HG03378 (cell line): ENCODE data around the gene LRG1.
"Not testable (repeated sequence)": the region's sequence is repeated elsewhere in the genome, so short reads cannot be mapped to it uniquely, and the experiment has no call there.

Experiments used
- ATAC-seq: cut with Tn5 transposase; IDR thresholded peaks from one replicate; pipeline ENCODE4 v1.9.1; 2021; ENCODE audit warnings: mild to moderate bottlenecking, moderate library complexity; ENCODE audit not compliant: unreplicated experiment

Gene LRG1

DNA sequence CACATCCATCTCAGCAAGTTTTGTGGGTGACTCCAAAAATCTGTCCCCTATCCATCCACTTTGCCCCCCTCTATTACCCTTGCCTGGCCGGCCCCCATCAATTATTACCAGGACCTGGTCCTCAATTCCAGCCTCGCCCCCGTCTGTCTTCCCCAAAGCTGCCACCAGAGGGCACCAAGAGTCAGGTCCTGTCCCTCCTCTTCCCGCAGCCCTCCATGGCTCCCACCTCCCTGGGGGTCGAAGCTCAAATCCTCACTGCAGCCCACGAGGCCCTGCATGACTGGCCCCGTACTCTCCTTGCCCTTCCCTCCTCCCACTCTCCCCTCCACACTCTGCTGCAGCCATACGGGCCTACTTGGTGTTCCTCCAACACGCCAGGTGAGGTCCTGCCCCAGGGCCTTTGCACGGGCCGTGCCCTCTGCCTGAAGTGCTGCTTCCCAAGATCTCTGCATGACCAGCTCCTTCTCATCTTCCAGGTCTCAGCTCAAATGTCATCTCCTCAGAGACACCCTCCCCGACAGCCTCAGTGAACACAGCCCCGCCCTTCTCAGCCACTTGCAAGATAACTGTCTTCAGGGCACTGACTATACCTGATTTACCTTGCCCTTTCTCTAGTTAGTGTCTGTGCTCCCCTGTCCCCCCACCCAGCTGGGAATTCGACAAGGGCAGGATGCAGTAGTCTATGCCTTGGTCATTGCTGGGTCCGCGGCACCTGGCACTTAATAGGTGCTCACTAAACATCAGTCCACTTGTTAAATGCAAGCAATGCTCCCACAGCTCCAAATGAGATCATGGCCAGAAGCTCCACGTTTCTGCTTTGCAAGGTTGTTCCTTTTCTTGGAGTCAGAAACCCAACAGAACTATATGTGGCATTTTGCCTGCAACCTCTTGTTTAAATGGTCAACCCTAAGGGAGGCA, 36.4 kb upstream of the LRG1 start:
- ATAC-seq: no peak

- no peak for ATAC-seq
These were observed 35.6 kb upstream of the LRG1 start for GRCh38 chr19:4575267-4576015.

GRCh38 chr19:4573682-4574081, 33.8 kb upstream of the LRG1 start:
- no peak for ATAC-seq

DNA sequence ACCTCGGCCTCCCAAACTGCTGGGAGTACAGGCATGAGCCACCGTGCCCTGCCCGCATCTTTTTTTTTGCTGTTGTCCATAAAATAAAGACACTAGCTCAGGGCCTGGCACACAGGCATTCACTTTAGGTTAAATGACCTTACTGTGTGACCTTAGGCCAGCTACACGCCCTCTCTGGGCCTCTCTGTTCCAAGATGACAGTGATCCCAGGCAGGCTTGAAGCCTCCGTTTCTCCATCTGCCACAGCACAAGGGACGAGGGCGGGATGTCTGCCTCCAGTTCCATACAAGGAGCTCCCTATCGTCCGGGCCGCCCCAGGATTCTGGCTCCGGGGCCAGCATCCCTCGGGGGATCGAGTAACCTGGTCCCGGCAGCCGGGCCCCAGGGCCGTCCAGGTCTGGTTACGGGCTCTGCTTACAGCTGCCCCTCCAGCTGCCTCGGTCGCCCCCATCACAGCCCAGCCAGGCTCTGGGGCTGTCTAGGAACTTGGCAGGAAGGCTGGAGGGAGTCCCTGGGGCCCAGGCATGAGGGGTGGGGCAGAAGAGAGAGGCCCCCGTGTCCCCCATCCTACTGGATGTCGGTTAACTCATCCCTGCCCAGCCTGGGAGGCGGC, 31.6 kb upstream of the LRG1 start:
- no peak for ATAC-seq

- no peak for ATAC-seq
These were observed 31.1 kb upstream of the LRG1 start for GRCh38 chr19:4570916-4571304.

DNA sequence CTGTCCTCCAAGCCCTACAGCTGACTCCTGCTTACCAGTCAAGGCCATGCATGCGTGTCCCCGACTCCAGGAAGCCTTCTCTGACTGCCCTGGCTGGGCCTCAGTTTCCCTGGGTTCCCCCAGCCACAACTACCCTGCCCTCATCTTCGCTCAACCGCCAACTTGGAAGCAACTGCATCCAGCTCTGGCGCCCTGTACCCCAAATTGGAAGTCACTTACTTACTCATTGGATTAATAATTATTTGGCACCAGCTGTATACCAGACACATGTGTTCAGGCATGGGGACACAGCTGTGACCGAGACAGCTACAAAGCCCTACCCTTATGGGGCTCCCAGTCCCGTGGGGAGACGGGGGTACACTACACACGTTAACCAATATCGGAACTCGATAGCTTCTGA, 30.6 kb upstream of the LRG1 start:
- no peak for ATAC-seq

- ATAC-seq: no peak
These were observed 29.1 kb upstream of the LRG1 start for GRCh38 chr19:4568886-4569285.

- no peak for ATAC-seq
These were observed 27.8 kb upstream of the LRG1 start for GRCh38 chr19:4567584-4568071.

GRCh38 chr19:4566402-4567051, 26.7 kb upstream of the LRG1 start:
- no peak for ATAC-seq

GRCh38 chr19:4563562-4563961, 23.7 kb upstream of the LRG1 start:
- not testable (repeated sequence) for ATAC-seq

DNA sequence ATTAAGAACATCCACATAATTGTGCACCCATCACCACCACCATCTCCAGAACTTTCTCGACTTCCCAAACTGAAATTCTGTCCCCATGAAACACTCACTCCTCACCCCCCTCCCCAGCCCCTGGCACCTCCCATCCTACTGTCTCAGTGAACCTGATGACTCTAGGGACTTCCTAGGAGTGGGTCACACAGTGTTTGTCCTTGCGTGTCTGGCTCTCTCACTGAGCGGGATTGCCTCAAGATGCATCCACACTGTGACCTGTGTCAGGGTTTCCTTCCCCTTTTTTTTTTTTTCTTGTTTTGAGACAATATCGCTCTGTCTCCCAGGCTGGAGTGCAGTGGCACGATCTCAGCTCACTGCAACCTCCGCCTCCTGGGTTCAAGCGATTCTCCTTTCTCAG, 22.2 kb upstream of the LRG1 start:
- not testable (repeated sequence) for ATAC-seq

DNA sequence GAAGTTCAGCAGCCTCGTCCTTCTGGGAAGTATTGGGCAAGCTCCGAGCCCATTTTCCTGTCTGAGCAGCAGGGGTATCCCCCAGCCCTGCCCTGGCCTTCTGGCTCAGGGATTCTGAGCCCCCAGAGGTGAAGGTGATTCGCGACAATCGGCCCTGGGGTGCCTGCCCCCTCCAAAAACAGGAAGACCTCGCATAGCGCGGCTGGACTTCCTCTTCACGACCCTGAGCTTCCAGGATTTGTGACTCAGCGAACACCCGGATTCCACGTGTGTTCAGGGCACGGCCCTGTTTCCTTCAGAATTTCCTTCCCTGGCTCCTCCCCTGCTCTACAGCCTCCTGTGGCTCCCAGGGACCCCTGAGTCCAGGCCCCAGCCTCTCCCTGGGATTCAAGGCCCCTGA, 19.7 kb upstream of the LRG1 start, which contains the start of gene SEMA6B:
Gene SEMA6B, minus strand, starts transcription at position 116 of the 400 bp plus-strand sequence. CDS start 1,227 bp downstream, outside the sequence.
- ATAC-seq: no peak

DNA sequence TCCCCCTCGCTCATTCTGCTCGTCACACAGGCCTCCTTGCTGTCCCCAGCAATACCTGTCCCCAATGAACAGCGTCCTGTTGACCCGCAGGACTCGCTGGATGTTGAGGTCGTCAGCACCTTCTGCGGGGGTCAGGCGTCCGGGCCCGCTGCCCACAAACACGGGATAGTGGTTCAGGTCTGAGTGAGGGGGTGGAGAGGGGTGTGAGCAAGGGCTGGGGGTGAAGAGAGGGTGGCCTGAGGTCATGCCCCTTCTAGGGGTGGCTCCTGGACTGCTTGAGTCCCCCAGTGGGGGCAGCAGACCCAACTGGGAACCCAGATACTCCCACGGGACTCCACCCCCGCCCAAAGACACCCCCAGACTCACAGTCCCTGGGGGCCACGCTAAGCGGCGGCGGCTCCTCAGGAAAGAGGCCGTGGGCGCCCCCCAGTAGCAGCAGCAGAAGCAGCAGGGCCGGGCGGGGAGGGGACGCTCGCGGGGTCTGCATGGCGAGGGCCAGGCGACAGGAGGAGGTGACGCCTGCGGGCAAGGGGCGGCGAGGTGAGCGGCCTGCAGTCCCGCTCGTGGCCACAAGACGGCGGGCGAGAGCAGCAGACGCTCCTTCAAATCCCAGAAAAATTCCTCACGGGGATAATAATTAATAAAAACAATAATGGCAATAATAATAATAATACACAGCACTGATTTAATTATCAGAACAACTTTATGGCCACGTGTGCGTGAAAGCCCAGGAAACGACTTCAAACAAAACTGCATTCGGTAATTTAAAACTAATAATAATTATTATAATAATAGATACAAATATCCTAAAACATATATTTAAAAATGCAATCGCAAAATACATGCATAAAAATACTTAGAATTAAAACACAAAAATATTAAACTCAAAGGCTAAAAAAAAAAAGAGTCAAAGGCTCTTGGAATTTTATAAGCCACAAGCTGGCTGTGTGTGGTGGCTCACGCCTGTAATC, 18.4 kb upstream of the LRG1 start:
- ATAC-seq: no peak

DNA sequence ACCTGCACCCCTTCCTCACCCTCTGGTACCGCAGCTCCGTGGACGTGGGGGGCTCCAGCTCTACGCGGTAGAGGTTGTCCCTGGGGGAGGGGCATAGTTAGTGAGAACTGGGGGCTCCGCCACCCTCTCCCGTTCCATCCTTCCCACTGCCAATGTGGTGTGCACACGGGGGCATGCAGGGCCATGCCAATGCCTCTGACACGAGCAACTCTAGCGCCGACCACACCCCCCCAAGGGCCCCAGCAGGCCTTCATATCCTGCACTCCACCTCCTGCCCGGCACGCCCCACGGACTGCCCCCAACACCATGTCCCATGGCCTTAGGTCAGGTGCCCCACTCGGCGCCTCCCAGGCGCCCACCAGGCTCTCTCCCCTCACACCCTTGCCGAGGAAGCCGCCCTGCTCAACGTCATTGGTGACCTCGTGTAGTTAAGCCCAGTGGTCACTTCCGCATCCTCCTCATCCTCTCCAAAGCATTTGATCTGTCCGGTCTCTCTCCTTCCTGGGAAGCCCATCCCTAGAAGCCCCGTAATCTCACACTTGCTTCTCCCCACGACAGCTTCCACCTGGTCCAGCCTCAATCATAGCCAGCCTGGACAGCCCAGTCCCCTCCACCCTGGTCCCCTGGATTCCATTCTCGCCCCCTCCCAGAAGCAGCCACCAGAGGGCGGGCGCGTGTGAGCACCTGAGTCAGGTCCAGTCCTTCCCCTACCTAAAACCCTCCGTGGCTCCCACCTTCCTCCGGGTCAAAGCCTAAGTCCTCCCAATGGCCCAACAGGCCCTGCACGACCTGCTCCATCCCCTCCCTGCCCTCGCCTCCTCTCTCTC, 17.5 kb upstream of the LRG1 start:
- ATAC-seq: no peak

- no peak for ATAC-seq
These were observed 16.8 kb upstream of the LRG1 start for GRCh38 chr19:4556597-4557127.

DNA sequence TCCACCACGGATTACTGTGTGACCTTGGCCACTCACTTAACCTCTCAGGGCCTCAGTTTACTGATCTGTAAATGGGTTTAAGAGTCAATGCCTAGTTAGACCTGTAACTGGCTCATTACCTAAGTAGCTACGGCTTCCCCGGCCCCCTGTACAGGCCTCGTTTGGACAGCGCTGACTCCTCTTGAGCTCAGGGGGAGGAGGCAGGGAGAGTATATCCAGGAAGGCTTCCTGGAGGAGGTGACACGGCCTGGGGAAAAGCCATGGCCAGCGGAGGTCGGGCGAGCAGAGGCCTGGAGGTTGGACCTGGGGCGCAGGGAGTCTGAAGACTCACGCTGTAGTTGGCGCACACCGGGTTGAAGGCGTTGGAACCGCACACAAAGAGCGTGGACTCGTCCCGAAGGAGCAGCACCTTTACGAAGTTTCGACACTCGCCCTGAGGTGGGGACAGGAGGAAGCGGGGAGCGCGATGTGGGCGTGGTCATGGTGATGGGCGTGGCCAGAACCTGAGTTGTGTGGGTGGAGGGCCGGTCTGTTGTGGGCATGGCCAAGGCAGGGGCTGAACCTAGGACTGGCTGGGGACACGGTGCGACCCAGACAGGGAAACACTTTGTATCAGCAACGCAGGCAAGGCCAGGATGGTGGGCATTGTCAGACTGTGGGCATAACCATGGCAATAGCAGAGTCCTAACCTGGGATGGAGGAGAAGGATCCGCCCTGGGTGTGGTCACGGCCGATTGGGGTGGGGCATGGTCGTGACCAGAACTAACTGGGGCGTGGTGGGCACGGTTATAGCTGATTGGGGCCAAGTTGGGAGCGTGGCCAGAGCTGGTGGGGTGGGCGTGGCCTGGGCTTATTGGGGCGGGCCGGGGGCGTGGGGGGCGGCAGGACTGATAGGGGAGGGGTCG, 16.1 kb upstream of the LRG1 start:
- ATAC-seq: no peak

DNA sequence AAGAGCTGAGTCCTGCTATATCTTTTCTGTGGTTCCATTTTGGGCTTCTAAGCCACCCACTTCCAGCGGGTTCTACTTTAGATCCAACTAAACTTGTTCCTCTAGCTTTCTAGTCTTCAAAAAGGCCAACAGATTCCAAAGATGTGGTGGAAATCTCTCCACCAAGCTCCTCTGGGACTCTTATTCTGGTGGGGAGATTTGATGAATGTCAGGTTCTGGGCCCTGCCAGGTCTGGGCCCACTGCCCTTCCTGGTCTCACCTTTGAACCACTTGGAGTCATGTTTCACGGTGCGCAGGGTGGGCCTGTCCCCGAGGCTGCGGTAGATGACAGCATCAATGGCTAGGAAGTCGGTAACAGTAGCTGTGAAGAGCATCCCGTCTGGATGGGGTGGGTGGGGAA, 14.9 kb upstream of the LRG1 start:
- no peak for ATAC-seq

- ATAC-seq: no peak
These were observed 13.9 kb upstream of the LRG1 start for GRCh38 chr19:4553775-4554174.
